ENCODE results near the gene WFIKKN1. TPM values are rescaled to one million over a fixed set of nuclear protein-coding genes. Genes with fewer than 3 reads are reported as not detected.

Gene WFIKKN1
- total RNA-seq, 4 donors from 2014 or later, result 2.3 to 13.1 (median 4.2) TPM

DNA sequence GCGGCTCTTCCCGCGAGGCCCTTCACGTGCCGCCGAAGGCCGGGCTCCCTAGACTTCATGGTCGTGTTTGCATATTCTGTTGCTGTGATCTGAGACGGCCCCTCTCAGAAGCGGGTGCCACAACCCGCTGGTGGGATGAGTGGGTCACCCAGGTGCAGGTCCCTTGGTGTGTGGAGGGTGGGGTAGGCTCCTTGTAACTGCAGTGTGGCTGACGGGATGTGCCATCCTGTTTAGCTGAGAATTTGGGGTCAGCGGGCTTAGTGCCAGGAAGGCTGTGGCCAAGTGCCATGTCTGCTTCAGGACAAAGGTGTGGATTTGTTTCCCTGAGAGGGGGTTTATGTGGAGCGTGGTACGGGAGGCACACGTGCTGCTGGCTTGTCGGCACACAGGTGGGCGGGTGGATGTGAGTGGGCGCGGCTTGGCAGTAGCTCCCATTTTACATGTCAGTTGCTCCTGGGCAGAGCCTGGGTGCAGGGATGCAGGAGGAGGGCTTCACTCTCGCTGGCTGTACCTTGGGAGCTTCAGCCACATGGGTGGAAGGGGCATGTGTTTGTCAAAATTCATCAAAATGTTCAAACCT lies 9.2 kb upstream of the WFIKKN1 start:
- in situ Hi-C loops (cut with MboI; ENCODE audit: low pct_ligation_motif_present in 1 of 4, low pct_unique_long_range_greater_than_20kb in 1 of 4, low sequenced_read_pairs in 3 of 4), result loop anchor here in 1 of 4 donors (25.0 kb wide), 1 partner anchor 109 kb away; no protein-coding TSS in a partner anchor
- no peak for DNase-seq
- H3K27me3 ChIP-seq, result no peaks in the 10 kb centered on the region
- H3K27ac ChIP-seq, result peak overlapping the region in 3 of 4 donors; percentile 41 to 75 (median 46)
- WGBS, 2 donors (ENCODE audit: low coverage in 1 of 2), result 85% methylated on average over 21 of the region's 21 CpGs; no CpG with 5 or more reads in 1 of the 2 donors
- no peaks in the 10 kb centered on the region for H3K9me3 ChIP-seq
- intact Hi-C loops (cut with DNase I; ENCODE audit: low total_unique reads), result no loop called here
- H3K4me1 ChIP-seq, result peaks cover 0 to 10% (median 3%) of the 10 kb centered on the region in 4 donors
- no peak overlapping the region for H3K4me3 ChIP-seq
- no peaks in the 10 kb centered on the region for H3K36me3 ChIP-seq
- TF ChIP-seq, protein P1, sequence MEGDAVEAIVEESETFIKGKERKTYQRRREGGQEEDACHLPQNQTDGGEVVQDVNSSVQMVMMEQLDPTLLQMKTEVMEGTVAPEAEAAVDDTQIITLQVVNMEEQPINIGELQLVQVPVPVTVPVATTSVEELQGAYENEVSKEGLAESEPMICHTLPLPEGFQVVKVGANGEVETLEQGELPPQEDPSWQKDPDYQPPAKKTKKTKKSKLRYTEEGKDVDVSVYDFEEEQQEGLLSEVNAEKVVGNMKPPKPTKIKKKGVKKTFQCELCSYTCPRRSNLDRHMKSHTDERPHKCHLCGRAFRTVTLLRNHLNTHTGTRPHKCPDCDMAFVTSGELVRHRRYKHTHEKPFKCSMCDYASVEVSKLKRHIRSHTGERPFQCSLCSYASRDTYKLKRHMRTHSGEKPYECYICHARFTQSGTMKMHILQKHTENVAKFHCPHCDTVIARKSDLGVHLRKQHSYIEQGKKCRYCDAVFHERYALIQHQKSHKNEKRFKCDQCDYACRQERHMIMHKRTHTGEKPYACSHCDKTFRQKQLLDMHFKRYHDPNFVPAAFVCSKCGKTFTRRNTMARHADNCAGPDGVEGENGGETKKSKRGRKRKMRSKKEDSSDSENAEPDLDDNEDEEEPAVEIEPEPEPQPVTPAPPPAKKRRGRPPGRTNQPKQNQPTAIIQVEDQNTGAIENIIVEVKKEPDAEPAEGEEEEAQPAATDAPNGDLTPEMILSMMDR (IDR thresholded peaks at IDR 0.05), result no peak
- TF ChIP-seq EP300 (IDR thresholded peaks at IDR 0.05; ENCODE audit: low read depth), result no peak
- no peak for TF ChIP-seq POLR2A (IDR thresholded peaks at IDR 0.05)
- no peak for TF ChIP-seq POLR2AphosphoS5 (IDR thresholded peaks at IDR 0.05)

DNA sequence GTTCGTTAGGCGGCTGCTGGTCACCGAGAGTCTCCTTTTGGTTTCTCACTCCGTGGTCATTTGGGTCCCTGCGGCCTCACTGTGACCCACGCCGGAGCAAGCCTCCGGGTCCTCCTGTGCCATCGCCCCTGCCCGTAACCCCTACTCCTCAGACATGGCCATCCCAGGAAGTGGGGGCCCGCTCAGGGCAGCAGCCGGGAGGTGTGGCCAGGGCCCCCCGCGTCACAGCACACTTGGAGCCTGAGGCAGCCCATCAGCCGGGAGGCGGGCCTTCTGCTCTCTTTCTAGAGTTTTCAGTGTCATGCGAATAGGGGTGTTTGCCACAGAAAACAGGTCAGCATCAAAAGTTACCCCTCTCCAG lies 7.9 kb upstream of the WFIKKN1 start:
- H3K4me1 ChIP-seq, result peaks cover 0 to 10% (median 3%) of the 10 kb centered on the region in 4 donors
- intact Hi-C loops (cut with DNase I; ENCODE audit: low total_unique reads), result no loop called here
- peak overlapping the region; percentile 36 to 75 (median 44) for H3K27ac ChIP-seq
- 90 to 91% methylated on average over 9 to 17 of the region's 17 CpGs for WGBS, 2 donors (ENCODE audit: low coverage in 1 of 2)
- no peaks in the 10 kb centered on the region for H3K27me3 ChIP-seq
- no peaks in the 10 kb centered on the region for H3K36me3 ChIP-seq
- in situ Hi-C loops (cut with MboI; ENCODE audit: low pct_ligation_motif_present in 1 of 4, low pct_unique_long_range_greater_than_20kb in 1 of 4, low sequenced_read_pairs in 3 of 4), result loop anchor here in 1 of 4 donors (25.0 kb wide), 1 partner anchor 111 kb away; no protein-coding TSS in a partner anchor
- no peak overlapping the region for H3K4me3 ChIP-seq
- no peak for DNase-seq
- TF ChIP-seq, protein P1 (IDR thresholded peaks at IDR 0.05), result no peak
- TF ChIP-seq EP300 (IDR thresholded peaks at IDR 0.05; ENCODE audit: low read depth) (no peak), POLR2A (IDR thresholded peaks at IDR 0.05) (no peak), POLR2AphosphoS5 (IDR thresholded peaks at IDR 0.05) (no peak)
- H3K9me3 ChIP-seq, result no peaks in the 10 kb centered on the region

DNA sequence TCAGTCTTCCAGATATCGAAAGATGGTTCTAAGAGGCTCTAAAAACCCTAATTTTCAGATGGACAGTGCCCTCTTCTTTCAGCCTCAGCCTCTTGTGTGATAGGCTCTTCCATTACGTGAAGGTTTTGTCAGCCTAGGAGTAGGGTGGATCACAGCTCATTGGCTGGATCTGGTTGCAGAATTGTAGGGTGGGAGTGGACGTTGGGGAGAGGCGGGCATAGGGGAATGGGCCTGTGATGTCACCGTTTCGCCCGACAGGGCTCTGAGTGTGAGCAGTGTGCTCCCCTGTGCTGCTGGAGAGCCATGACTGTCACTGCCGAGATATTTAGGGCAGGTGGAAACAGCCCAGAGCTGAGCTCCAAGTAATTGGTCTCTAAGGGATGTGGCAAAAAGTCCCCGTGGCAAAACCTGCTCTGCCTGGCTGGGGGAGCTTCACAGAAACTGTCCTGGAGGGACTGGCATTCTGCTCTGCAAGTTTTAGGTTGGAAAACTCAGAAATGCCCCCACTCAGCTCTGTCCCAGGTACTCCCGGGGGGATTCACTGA lies 6.2 kb upstream of the WFIKKN1 start:
- Histone ChIP-seq H3K4me1 (peaks cover 0 to 10% (median 4%) of the 10 kb centered on the region in 4 donors), H3K27ac (no peak overlapping the region), H3K27me3 (no peaks in the 10 kb centered on the region), H3K4me3 (no peak overlapping the region), H3K36me3 (no peaks in the 10 kb centered on the region), H3K9me3 (no peaks in the 10 kb centered on the region)
- no peak for DNase-seq
- in situ Hi-C loops (cut with MboI; ENCODE audit: low pct_ligation_motif_present in 1 of 4, low pct_unique_long_range_greater_than_20kb in 1 of 4, low sequenced_read_pairs in 3 of 4), result loop anchor here in 1 of 4 donors (25.0 kb wide), 1 partner anchor 112 kb away; no protein-coding TSS in a partner anchor
- intact Hi-C loops (cut with DNase I; ENCODE audit: low total_unique reads), result no loop called here
- 74 to 100% methylated on average over 2 to 10 of the region's 10 CpGs for WGBS, 2 donors (ENCODE audit: low coverage in 1 of 2)
- no peak for TF ChIP-seq POLR2A (IDR thresholded peaks at IDR 0.05)
- no peak for TF ChIP-seq POLR2AphosphoS5 (IDR thresholded peaks at IDR 0.05)
- TF ChIP-seq, protein P1 (IDR thresholded peaks at IDR 0.05), result no peak
- no peak for TF ChIP-seq EP300 (IDR thresholded peaks at IDR 0.05; ENCODE audit: low read depth)

DNA sequence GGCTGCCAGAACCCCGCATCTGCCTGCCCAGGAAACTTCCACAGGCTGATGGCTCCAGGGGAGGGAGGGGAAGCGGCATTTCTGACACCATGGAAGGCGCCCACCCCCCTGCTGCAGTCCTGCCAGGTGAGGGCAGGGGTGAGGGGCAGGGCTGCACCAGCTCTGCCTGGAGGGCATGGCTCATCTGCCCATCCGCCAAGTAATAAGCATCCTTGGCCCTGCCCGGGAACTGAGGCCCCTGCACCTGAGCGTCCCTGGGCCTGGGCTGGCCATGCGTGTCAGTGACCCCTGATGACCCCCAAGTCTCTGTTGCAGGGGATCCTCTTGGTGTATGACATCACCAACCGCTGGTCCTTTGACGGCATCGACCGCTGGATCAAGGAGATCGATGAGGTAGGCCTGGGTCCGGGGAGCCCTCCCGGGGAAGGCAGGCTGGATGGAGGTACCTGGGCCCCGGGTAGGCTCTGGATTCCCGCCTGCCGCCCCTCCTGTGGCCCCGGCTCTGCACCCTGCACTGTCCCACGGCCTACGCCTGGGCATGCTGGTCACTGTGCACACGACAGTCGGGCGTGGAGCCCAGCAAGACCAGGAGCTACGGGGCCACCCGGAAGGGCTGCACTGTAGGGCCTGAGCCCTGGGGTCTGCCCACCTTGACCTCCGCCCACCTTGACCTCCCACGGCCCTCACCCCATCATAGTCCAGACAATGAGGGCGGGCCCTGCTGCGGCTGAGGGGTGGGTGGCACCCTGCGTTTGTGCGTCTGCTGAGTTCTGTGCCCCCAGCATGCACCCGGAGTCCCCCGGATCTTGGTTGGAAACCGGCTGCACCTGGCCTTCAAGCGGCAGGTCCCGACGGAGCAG lies 5.4 kb upstream of the WFIKKN1 start:
- intact Hi-C loops (cut with DNase I; ENCODE audit: low total_unique reads), result no loop called here
- TF ChIP-seq POLR2AphosphoS5 (IDR thresholded peaks at IDR 0.05), result no peak
- no peak for TF ChIP-seq EP300 (IDR thresholded peaks at IDR 0.05; ENCODE audit: low read depth)
- TF ChIP-seq, protein P1 (IDR thresholded peaks at IDR 0.05), result no peak
- no peak for TF ChIP-seq POLR2A (IDR thresholded peaks at IDR 0.05)
- WGBS, 2 donors (ENCODE audit: low coverage in 1 of 2), result 96% methylated on average over 30 of the region's 37 CpGs; no CpG with 5 or more reads in 1 of the 2 donors
- Histone ChIP-seq H3K36me3 (no peaks in the 10 kb centered on the region), H3K27me3 (no peaks in the 10 kb centered on the region), H3K4me1 (peaks cover 0 to 15% (median 6%) of the 10 kb centered on the region in 4 donors), H3K9me3 (no peaks in the 10 kb centered on the region), H3K4me3 (no peak overlapping the region), H3K27ac (no peak overlapping the region)
- in situ Hi-C loops (cut with MboI; ENCODE audit: low pct_ligation_motif_present in 1 of 4, low pct_unique_long_range_greater_than_20kb in 1 of 4, low sequenced_read_pairs in 3 of 4), result no loop called here
- no peak for DNase-seq
